Erythroblast (primary cell): ENCODE data around the gene NF2.

Experiments used
- GATA1 ChIP-seq: IDR thresholded peaks from 2 replicates; pipeline ENCODE4 v1.6.1; 2011; ENCODE audit warnings: low read depth, mild to moderate bottlenecking, control low read depth, low read length, moderate library complexity
- POLR2A ChIP-seq: IDR thresholded peaks from 2 replicates; pipeline ENCODE4 v1.6.1; 2011; ENCODE audit warnings: mild to moderate bottlenecking, low read length

DNA sequence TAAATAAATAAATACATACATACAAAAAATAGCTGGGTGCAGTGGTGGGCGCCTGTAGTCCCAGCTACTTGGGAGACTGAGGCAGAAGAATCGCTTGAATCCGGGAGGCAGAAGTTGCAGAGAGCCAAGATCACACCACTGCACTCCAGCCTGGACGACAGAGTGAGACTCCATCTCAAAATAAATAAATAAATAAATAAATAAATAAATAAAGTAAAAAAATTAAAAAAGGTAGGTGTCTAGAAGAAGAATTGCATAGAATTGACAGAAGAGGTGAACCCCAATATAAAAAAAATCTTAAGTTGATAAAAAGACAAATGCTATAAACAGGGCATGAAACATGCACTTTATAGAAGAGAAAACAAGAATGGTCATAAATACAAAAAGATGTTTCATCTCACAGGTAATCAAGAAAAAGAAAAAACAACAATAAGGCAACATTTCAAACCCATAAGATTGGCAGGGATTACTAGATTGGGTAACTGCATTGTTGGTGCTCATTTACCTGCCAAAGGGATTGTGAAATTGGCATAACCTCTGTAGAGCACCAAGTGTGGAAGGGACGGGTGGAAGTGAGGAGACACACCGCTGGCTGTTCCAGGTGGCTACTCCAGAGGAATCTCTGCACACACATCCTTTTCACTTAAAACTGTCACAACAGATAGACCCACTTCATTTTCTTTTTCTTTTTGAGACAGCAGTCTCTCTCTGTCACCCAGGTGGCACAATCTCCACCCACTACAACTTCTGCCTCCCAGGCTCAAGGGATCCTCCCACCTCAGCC lies 44.7 kb downstream of the NF2 start:
- TF ChIP-seq POLR2A (no peak), GATA1 (no peak)
